Measurements from ENCODE around the gene SLC19A2.

SLC19A2 gene

GRCh38 chr1:169474302-169474995 is 11.3 kb downstream of the SLC19A2 start:
- no peak for DNase-seq

GRCh38 chr1:169473347-169473746 is 12.4 kb downstream of the SLC19A2 start:
- DNase-seq, result no peak

- no peak for DNase-seq
Observed at GRCh38 chr1:169472738-169473137, 13.0 kb downstream of the SLC19A2 start.

- DNase-seq, result no peak
Observed at GRCh38 chr1:169468982-169469381, 16.8 kb downstream of the SLC19A2 start.

GRCh38 chr1:169466259-169467230 is 19.2 kb downstream of the SLC19A2 start:
- DNase-seq, result no peak

GRCh38 chr1:169465281-169465680 is 20.5 kb downstream of the SLC19A2 start:
- DNase-seq, result no peak

GRCh38 chr1:169462385-169462784 is 23.4 kb downstream of the SLC19A2 start:
- no peak for DNase-seq

GRCh38 chr1:169461390-169462000 is 24.2 kb downstream of the SLC19A2 start:
- DNase-seq, result no peak

GRCh38 chr1:169460191-169460833 is 25.4 kb downstream of the SLC19A2 start:
- DNase-seq, result no peak

GRCh38 chr1:169457443-169457842 is 28.3 kb downstream of the SLC19A2 start:
- no peak for DNase-seq

- DNase-seq, result no peak
Observed at GRCh38 chr1:169456029-169456428, 29.7 kb downstream of the SLC19A2 start.

- DNase-seq, result no peak
Observed at GRCh38 chr1:169452921-169453320, 32.8 kb downstream of the SLC19A2 start.

GRCh38 chr1:169451218-169451824 is 34.4 kb downstream of the SLC19A2 start:
- DNase-seq, result no peak

- no peak for DNase-seq
Observed at GRCh38 chr1:169443923-169444322, 41.8 kb downstream of the SLC19A2 start.

GRCh38 chr1:169427081-169427641 is 58.6 kb downstream of the SLC19A2 start, which contains the start of gene CCDC181:
TSS of gene CCDC181 (minus strand) at chr1:169427474. CDS start at chr1:169424927, 2,547 bp downstream.
- peak; percentile 87 for DNase-seq

- DNase-seq, result no peak
Observed at GRCh38 chr1:169426174-169426705, 59.5 kb downstream of the SLC19A2 start.

GRCh38 chr1:169421309-169421708 is 64.4 kb downstream of the SLC19A2 start:
- no peak for DNase-seq

GRCh38 chr1:169414952-169415351 is 70.8 kb downstream of the SLC19A2 start:
- no peak for DNase-seq
